K562 (cell line): ENCODE data around the gene SERINC5. TPM values are rescaled to one million over a fixed set of nuclear protein-coding genes. Genes with fewer than 3 reads are reported as not detected.

Experiments
- BACH1 ChIP-seq: fragments of 200-800 bp; sonication (Bioruptor generic); IDR thresholded peaks from 2 replicates; pipeline ENCODE4 v1.6.1; 2016; ENCODE audit warnings: missing genetic modification characterization, missing compliant biosample characterization
- CBX1 ChIP-seq: sonication (generic); IDR thresholded peaks from 2 replicates; pipeline ENCODE4 v1.6.1; 2016; ENCODE audit warnings: antibody characterized with exemption, low read depth, mild to moderate bottlenecking
- CBX3 ChIP-seq, 2 experiments: IDR thresholded peaks; 1 replicate in 1 of 2; 2 replicates in 1 of 2; pipeline ENCODE4 v1.6.1; 2012; ENCODE audit warnings: inconsistent platforms in 2 of 2, low read length in 2 of 2, borderline replicate concordance in 1 of 2, control low read depth in 1 of 2
- CEBPG ChIP-seq, 3 experiments: fragments of 200-800 bp in 1 of 3; sonication (Bioruptor generic) in 1 of 3; sonication (generic) in 1 of 3; formaldehyde crosslinking in 1 of 3; IDR thresholded peaks in 2 of 3; conservative IDR thresholded peaks in 1 of 3; 2 replicates each; pipeline versions ENCODE4 v1.6.1 to v1.8.0; 2016 to 2022; ENCODE audit warnings: missing compliant biosample characterization in 2 of 3, missing genetic modification characterization in 2 of 3, mild to moderate bottlenecking in 1 of 3, missing genetic modification reagents in 1 of 3
- ETV6 ChIP-seq, 3 experiments: fragments of 150-350 bp in 1 of 3; sonication (generic) in 1 of 3; formaldehyde crosslinking in 1 of 3; IDR thresholded peaks; 2 replicates each; pipeline versions ENCODE4 v1.6.1 to v1.8.0; 2014 to 2022; ENCODE audit warnings: borderline replicate concordance in 2 of 3, low read depth in 2 of 3, antibody characterized with exemption in 1 of 3, low read length in 1 of 3, mild to moderate bottlenecking in 1 of 3, missing genetic modification reagents in 1 of 3
- GATAD2A ChIP-seq: fragments of 450-650 bp; IDR thresholded peaks from 2 replicates; pipeline ENCODE4 v1.6.1; 2017
- HEY1 ChIP-seq: fragments of 250-450 bp; sonication (Bioruptor Pico); IDR thresholded peaks from 2 replicates; pipeline ENCODE4 v1.5.0; 2020; ENCODE audit warnings: mild to moderate bottlenecking, moderate library complexity, borderline replicate concordance
- HNRNPL ChIP-seq: fragments of 200-400 bp; formaldehyde crosslinking; IDR thresholded peaks from 2 replicates; pipeline ENCODE4 v1.6.1; 2017; ENCODE audit warnings: low read depth, mild to moderate bottlenecking, low read length
- ILF3 ChIP-seq: fragments of 450-650 bp; IDR thresholded peaks from 2 replicates; pipeline ENCODE4 v1.6.1; 2018; ENCODE audit warnings: antibody characterized with exemption, mild to moderate bottlenecking, moderate library complexity, borderline replicate concordance
- JUND ChIP-seq, 2 experiments: IDR thresholded peaks; 2 replicates in 1 of 2; 3 replicates in 1 of 2; pipeline ENCODE4 v1.6.1; 2011; ENCODE audit warnings: borderline replicate concordance in 2 of 2, low read depth in 2 of 2, low read length in 2 of 2, improper control_type of control experiment in 1 of 2, missing biosample characterization in 1 of 2, missing genetic modification characterization in 1 of 2, missing genetic modification reagents in 1 of 2
- KAT2B ChIP-seq: IDR thresholded peaks from one replicate; pipeline ENCODE4 v1.6.1; 2012; ENCODE audit warnings: low read depth, mild to moderate bottlenecking, control low read depth, inconsistent platforms, low read length, moderate library complexity
- KLF1 ChIP-seq: fragments of 450-650 bp; IDR thresholded peaks from 2 replicates; pipeline ENCODE4 v1.6.1; 2016; ENCODE audit warnings: missing genetic modification characterization, missing compliant biosample characterization
- NR3C1 ChIP-seq: sonication (generic); formaldehyde crosslinking; IDR thresholded peaks from 2 replicates; pipeline ENCODE4 v1.8.1; 2022; ENCODE audit warnings: missing genetic modification reagents
- PHB ChIP-seq: fragments of 250-450 bp; sonication (Bioruptor Pico); IDR thresholded peaks from 2 replicates; pipeline ENCODE4 v1.5.0; 2021
- POLR2A ChIP-seq: fragments of 450-650 bp; conservative IDR thresholded peaks from 2 replicates; pipeline ENCODE4 v1.6.1; 2016
- RFX5 ChIP-seq: IDR thresholded peaks from 2 replicates; pipeline ENCODE4 v1.6.1; 2011; ENCODE audit warnings: low read depth, mild to moderate bottlenecking, improper control_type of control experiment, low read length
- SIRT6 ChIP-seq: IDR thresholded peaks from one replicate; pipeline ENCODE4 v1.6.1; 2012; ENCODE audit warnings: low read depth, mild to moderate bottlenecking, control low read depth, inconsistent platforms, low read length, moderate library complexity
- SMARCA4 ChIP-seq: fragments of 450-650 bp; IDR thresholded peaks from 2 replicates; pipeline ENCODE4 v1.6.1; 2016
- THRAP3 ChIP-seq: fragments of 450-650 bp; IDR thresholded peaks from 2 replicates; pipeline ENCODE4 v1.6.1; 2016; ENCODE audit warnings: mild to moderate bottlenecking, inconsistent platforms, borderline replicate concordance
- TRIM24 ChIP-seq, 2 experiments: fragments of 450-650 bp; IDR thresholded peaks; 2 replicates each; pipeline ENCODE4 v1.6.1; 2016
- ZNF146 ChIP-seq: IDR thresholded peaks from one replicate; pipeline ENCODE4 v1.6.1; 2018; ENCODE audit warnings: missing compliant biosample characterization; ENCODE audit not compliant: unreplicated experiment
- ZNF165 ChIP-seq: fragments of 250-450 bp; sonication (Bioruptor Pico); IDR thresholded peaks from 2 replicates; pipeline ENCODE4 v1.4.0; 2020; ENCODE audit warnings: borderline replicate concordance
- polyA plus RNA-seq, 8 experiments: library from polyadenylated mRNA; depleted of rRNA in 4 of 8; stranded (reverse) in 5 of 8; unstranded in 3 of 8; fragments of >200 nt; fragmentation: Nextera tagmentation in 2 of 8; fragmentation: Illumina TruSeq in 1 of 8; extraction: Ambion mirVana in 2 of 8; extraction: Trizol in 1 of 8; gene quantifications; 2 replicates each; pipeline versions ENCODE4 v1.2.1 to v1.2.3, GENCODE V29; 2011 to 2014; ENCODE audit warnings: inconsistent platforms in 1 of 8, missing spikeins in 1 of 8
- total RNA-seq, 7 experiments: library from RNA; depleted of rRNA in 6 of 7; stranded (reverse); fragments of >200 nt in 6 of 7; fragmentation: Illumina TruSeq in 2 of 7; extraction: Trizol in 2 of 7; gene quantifications; 2 replicates each; pipeline versions ENCODE4 v1.2.1 to v1.2.3, GENCODE V29; 2011 to 2021; ENCODE audit warnings: low replicate concordance in 1 of 7
- TF ChIP-seq, protein P1 (sequence below): fragments of 250-450 bp; sonication (Bioruptor Pico); IDR thresholded peaks from 2 replicates; pipeline ENCODE4 v1.8.0; 2022; ENCODE audit warnings: moderate library complexity, mild to moderate bottlenecking, inconsistent platforms
- TF ChIP-seq, protein P2 (sequence below): fragments of 250-450 bp; sonication (Bioruptor Pico); IDR thresholded peaks from 2 replicates; pipeline ENCODE4 v1.8.0; 2021; ENCODE audit warnings: mild to moderate bottlenecking, moderate library complexity
- TF ChIP-seq, protein P3 (sequence below): fragments of 250-450 bp; sonication (Bioruptor Pico); IDR thresholded peaks from 2 replicates; pipeline ENCODE4 v1.8.0; 2021; ENCODE audit warnings: moderate library complexity, mild to moderate bottlenecking, inconsistent platforms

The SERINC5 gene
- total and polyA plus RNA-seq, 9 of the 15 experiments (the other 6 are each of a cell fraction or from before 2014, with no cell fraction given), result 1.4 to 7.9 (median 3.7) TPM

DNA sequence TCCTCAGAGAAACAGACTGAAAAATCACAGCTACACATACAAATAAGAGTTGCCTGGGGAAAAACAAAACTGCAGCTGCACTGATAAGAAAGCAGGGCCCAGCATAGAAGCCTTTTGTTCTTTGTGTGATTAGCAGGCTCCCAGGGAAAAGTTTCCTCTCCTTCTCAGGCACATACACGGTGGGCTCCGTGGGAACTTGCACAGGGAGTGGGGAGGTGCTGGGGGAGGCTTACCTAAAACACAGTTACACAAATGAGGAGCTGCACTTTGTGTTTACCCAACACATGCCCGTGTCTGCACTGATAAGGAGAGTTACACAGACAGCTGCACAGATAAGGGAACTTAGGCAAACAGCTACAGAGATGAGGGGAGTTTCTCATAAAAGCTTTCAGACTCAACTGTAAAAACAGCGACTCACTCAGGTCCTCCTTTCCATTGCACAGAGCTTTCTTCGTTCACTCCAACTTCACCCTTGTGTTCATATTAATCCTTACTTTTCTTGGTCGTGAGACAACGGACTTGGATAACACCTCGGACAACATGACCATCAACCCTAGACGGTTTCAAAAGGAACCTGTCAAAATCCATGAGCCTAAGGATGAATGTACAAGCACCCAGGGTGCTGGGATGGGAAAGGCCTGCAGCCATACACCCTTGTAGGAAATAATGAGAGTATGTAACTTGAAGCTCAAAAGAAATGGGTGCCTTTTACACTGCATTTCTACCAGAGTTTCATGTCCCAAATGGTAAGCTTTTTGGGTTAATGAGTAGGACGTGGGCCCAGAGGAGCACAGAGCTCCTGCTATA is 50.8 kb downstream of the SERINC5 start (continued):
- TF ChIP-seq NR3C1 (no peak), POLR2A (no peak), CBX3 (IDR thresholded peaks at IDR 0.05; ENCODE audit: borderline replicate concordance in 1 of 2, low read length in 2 of 2) (peak in 1 of 2 experiments; percentile 52; a peak in 1 of 3 replicates), ILF3 (no peak), ZNF165 (CRISPR knock-in tag) (no peak), PHB (CRISPR knock-in tag) (no peak), THRAP3 (no peak), HEY1 (CRISPR knock-in tag) (peak; percentile 51; the same call in 1 of the 2 replicates), ETV6 (IDR thresholded peaks at IDR 0.05; ENCODE audit: borderline replicate concordance in 1 of 2, low read depth in 2 of 2, low read length in 1 of 2) (no peak), ETV6 (CRISPR knock-in tag; IDR thresholded peaks at IDR 0.05; ENCODE audit: borderline replicate concordance) (no peak), ZNF146 (CRISPR knock-in tag) (no peak), GATAD2A (peak; percentile 86), CBX1 (0 out of 2 replicates have a peak, but pooled peaks have one; percentile 34), CEBPG (CRISPR knock-in tag; IDR thresholded peaks at IDR 0.05) (no peak), CEBPG (tag; conservative IDR thresholded peaks at IDR 0.05 in 1 of 2, IDR thresholded peaks at IDR 0.05 in 1 of 2) (peak; percentile 44 to 73; a peak in 3 of 4 replicates), HNRNPL (no peak), KLF1 (tag) (no peak), TRIM24 (IDR thresholded peaks at IDR 0.05) (peak; percentile 90 to 93), SIRT6 (no peak), RFX5 (no peak), KAT2B (no peak), SMARCA4 (peak; percentile 98), BACH1 (tag) (no peak), JUND (IDR thresholded peaks at IDR 0.05; ENCODE audit: borderline replicate concordance, low read depth, low read length) (peak; percentile 77), JUND (tag; IDR thresholded peaks at IDR 0.05; ENCODE audit: borderline replicate concordance, low read depth, low read length) (peak; percentile 75; the same call in 2 of the 3 replicates)
- TF ChIP-seq, protein P1, sequence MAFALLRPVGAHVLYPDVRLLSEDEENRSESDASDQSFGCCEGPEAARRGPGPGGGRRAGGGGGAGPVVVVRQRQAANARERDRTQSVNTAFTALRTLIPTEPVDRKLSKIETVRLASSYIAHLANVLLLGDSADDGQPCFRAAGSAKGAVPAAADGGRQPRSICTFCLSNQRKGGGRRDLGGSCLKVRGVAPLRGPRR, result no peak
- TF ChIP-seq, protein P2, sequence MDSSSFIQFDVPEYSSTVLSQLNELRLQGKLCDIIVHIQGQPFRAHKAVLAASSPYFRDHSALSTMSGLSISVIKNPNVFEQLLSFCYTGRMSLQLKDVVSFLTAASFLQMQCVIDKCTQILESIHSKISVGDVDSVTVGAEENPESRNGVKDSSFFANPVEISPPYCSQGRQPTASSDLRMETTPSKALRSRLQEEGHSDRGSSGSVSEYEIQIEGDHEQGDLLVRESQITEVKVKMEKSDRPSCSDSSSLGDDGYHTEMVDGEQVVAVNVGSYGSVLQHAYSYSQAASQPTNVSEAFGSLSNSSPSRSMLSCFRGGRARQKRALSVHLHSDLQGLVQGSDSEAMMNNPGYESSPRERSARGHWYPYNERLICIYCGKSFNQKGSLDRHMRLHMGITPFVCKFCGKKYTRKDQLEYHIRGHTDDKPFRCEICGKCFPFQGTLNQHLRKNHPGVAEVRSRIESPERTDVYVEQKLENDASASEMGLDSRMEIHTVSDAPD (CRISPR knock-in tag), result no peak
- TF ChIP-seq, protein P3, sequence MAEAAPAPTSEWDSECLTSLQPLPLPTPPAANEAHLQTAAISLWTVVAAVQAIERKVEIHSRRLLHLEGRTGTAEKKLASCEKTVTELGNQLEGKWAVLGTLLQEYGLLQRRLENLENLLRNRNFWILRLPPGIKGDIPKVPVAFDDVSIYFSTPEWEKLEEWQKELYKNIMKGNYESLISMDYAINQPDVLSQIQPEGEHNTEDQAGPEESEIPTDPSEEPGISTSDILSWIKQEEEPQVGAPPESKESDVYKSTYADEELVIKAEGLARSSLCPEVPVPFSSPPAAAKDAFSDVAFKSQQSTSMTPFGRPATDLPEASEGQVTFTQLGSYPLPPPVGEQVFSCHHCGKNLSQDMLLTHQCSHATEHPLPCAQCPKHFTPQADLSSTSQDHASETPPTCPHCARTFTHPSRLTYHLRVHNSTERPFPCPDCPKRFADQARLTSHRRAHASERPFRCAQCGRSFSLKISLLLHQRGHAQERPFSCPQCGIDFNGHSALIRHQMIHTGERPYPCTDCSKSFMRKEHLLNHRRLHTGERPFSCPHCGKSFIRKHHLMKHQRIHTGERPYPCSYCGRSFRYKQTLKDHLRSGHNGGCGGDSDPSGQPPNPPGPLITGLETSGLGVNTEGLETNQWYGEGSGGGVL (CRISPR knock-in tag), result no peak
